ENCODE results near the gene GRAMD2A. TPM values are rescaled to one million over a fixed set of nuclear protein-coding genes. Genes with fewer than 3 reads are reported as not detected.
A peak's percentile ranks its signal among the peaks of the same experiment; 100 is the strongest.

Gene GRAMD2A
- total RNA-seq, 8 experiments from 2014 or later, result 0.13 to 2.3 (median 0.69) TPM

- Histone ChIP-seq H3K4me1 (replicated peaks in 1 of 2) (no peaks in the 10 kb centered on the region), H3K4me3 (peak overlapping the region in 2 of 5 donors; percentile 35 to 43), H3K27ac (no peak overlapping the region)
- in situ Hi-C loops (cut with MboI; ENCODE audit: low pct_unique_long_range_greater_than_20kb in 2 of 9, low sequenced_read_pairs in 9 of 9, unreplicated experiment in 9 of 9), result no loop called here
- ATAC-seq (replicated peaks in 6 of 8), result no peak
- 13 to 100% (median 32%) methylated on average over 1 to 9 of the region's 13 CpGs; no CpG with 5 or more reads in 5 of the 10 experiments for WGBS, 10 experiments
These were observed 1.1 kb downstream of the GRAMD2A start for GRCh38 chr15:72196409-72197040.

GRCh38 chr15:72195101-72195511 lies 2.5 kb downstream of the GRAMD2A start:
- ATAC-seq (replicated peaks in 6 of 8), result no peak
- H3K27ac ChIP-seq, result no peak overlapping the region
- no peak overlapping the region for H3K4me3 ChIP-seq
- no peaks in the 10 kb centered on the region for H3K4me1 ChIP-seq (replicated peaks in 1 of 2)
- in situ Hi-C loops (cut with MboI; ENCODE audit: low pct_unique_long_range_greater_than_20kb in 2 of 9, low sequenced_read_pairs in 9 of 9, unreplicated experiment in 9 of 9), result no loop called here
- 20 to 100% (median 68%) methylated on average over 1 to 5 of the region's 6 CpGs; no CpG with 5 or more reads in 4 of the 10 experiments for WGBS, 10 experiments

GRCh38 chr15:72193836-72194396 lies 3.7 kb downstream of the GRAMD2A start:
- in situ Hi-C loops (cut with MboI; ENCODE audit: low pct_unique_long_range_greater_than_20kb in 2 of 9, low sequenced_read_pairs in 9 of 9, unreplicated experiment in 9 of 9), result no loop called here
- Histone ChIP-seq H3K27ac (no peak overlapping the region), H3K4me1 (replicated peaks in 1 of 2) (no peaks in the 10 kb centered on the region), H3K4me3 (no peak overlapping the region)
- 8 to 100% (median 50%) methylated on average over 2 to 6 of the region's 8 CpGs; no CpG with 5 or more reads in 1 of the 10 experiments for WGBS, 10 experiments
- no peak for ATAC-seq (replicated peaks in 6 of 8)

- ATAC-seq (replicated peaks in 6 of 8), result no peak
- in situ Hi-C loops (cut with MboI; ENCODE audit: low pct_unique_long_range_greater_than_20kb in 2 of 9, low sequenced_read_pairs in 9 of 9, unreplicated experiment in 9 of 9), result no loop called here
- Histone ChIP-seq H3K4me3 (no peak overlapping the region), H3K4me1 (replicated peaks in 1 of 2) (no peaks in the 10 kb centered on the region), H3K27ac (no peak overlapping the region)
- WGBS, 10 experiments, result 11 to 93% (median 80%) methylated on average over 2 to 3 of the region's 3 CpGs; no CpG with 5 or more reads in 1 of the 10 experiments
These were observed 5.2 kb downstream of the GRAMD2A start for GRCh38 chr15:72192416-72192815.

GRCh38 chr15:72189250-72189902 lies 8.2 kb downstream of the GRAMD2A start:
- Histone ChIP-seq H3K27ac (no peak overlapping the region), H3K4me1 (replicated peaks in 1 of 2) (no peaks in the 10 kb centered on the region), H3K4me3 (no peak overlapping the region)
- in situ Hi-C loops (cut with MboI; ENCODE audit: low pct_unique_long_range_greater_than_20kb in 2 of 9, low sequenced_read_pairs in 9 of 9, unreplicated experiment in 9 of 9), result no loop called here
- WGBS, 10 experiments, result 60 to 100% (median 83%) methylated on average over 1 to 2 of the region's 2 CpGs; no CpG with 5 or more reads in 3 of the 10 experiments
- no peak for ATAC-seq (replicated peaks in 6 of 8)

GRCh38 chr15:72184165-72184811 lies 13.3 kb downstream of the GRAMD2A start:
- H3K4me3 ChIP-seq, result no peak overlapping the region
- no peak overlapping the region for H3K27ac ChIP-seq
- WGBS, 10 experiments, result 0 to 100% (median 0%) methylated on average over 1 to 7 of the region's 34 CpGs; no CpG with 5 or more reads in 4 of the 10 experiments
- in situ Hi-C loops (cut with MboI; ENCODE audit: low pct_unique_long_range_greater_than_20kb in 2 of 9, low sequenced_read_pairs in 9 of 9, unreplicated experiment in 9 of 9), result no loop called here
- peaks cover 5 to 13% of the 10 kb centered on the region in 2 donors for H3K4me1 ChIP-seq (replicated peaks in 1 of 2)
- ATAC-seq (replicated peaks in 6 of 8), result peak; percentile 59 to 97 (median 72)

- Histone ChIP-seq H3K4me1 (replicated peaks in 1 of 2) (peaks cover 5 to 13% of the 10 kb centered on the region in 2 donors), H3K4me3 (no peak overlapping the region), H3K27ac (no peak overlapping the region)
- ATAC-seq (replicated peaks in 6 of 8), result peak in 3 of 8 experiments; percentile 7 to 21 (median 8)
- 6 to 100% (median 43%) methylated on average over 1 to 7 of the region's 12 CpGs; no CpG with 5 or more reads in 3 of the 10 experiments for WGBS, 10 experiments
- in situ Hi-C loops (cut with MboI; ENCODE audit: low pct_unique_long_range_greater_than_20kb in 2 of 9, low sequenced_read_pairs in 9 of 9, unreplicated experiment in 9 of 9), result no loop called here
These were observed 13.8 kb downstream of the GRAMD2A start for GRCh38 chr15:72183781-72184164.

GRCh38 chr15:72182673-72183072 lies 14.9 kb downstream of the GRAMD2A start:
- Histone ChIP-seq H3K27ac (no peak overlapping the region), H3K4me3 (no peak overlapping the region), H3K4me1 (replicated peaks in 1 of 2) (peaks cover 5 to 13% of the 10 kb centered on the region in 2 donors)
- in situ Hi-C loops (cut with MboI; ENCODE audit: low pct_unique_long_range_greater_than_20kb in 2 of 9, low sequenced_read_pairs in 9 of 9, unreplicated experiment in 9 of 9), result no loop called here
- peak in 2 of 8 experiments; percentile 18 to 57 for ATAC-seq (replicated peaks in 6 of 8)
- WGBS, 10 experiments, result 50 to 100% (median 80%) methylated on average over 1 to 3 of the region's 3 CpGs; no CpG with 5 or more reads in 4 of the 10 experiments

GRCh38 chr15:72182244-72182643 lies 15.3 kb downstream of the GRAMD2A start:
- in situ Hi-C loops (cut with MboI; ENCODE audit: low pct_unique_long_range_greater_than_20kb in 2 of 9, low sequenced_read_pairs in 9 of 9, unreplicated experiment in 9 of 9), result no loop called here
- ATAC-seq (replicated peaks in 6 of 8), result no peak
- peaks cover 5 to 13% of the 10 kb centered on the region in 2 donors for H3K4me1 ChIP-seq (replicated peaks in 1 of 2)
- 70 to 100% (median 94%) methylated on average over 1 to 3 of the region's 3 CpGs for WGBS, 10 experiments
- H3K4me3 ChIP-seq, result no peak overlapping the region
- H3K27ac ChIP-seq, result no peak overlapping the region

- in situ Hi-C loops (cut with MboI; ENCODE audit: low pct_unique_long_range_greater_than_20kb in 2 of 9, low sequenced_read_pairs in 9 of 9, unreplicated experiment in 9 of 9), result no loop called here
- H3K4me3 ChIP-seq, result no peak overlapping the region
- WGBS, 10 experiments, result 49 to 100% (median 89%) methylated on average over 1 to 3 of the region's 5 CpGs; no CpG with 5 or more reads in 5 of the 10 experiments
- ATAC-seq (replicated peaks in 6 of 8), result no peak
- peaks cover 5 to 13% of the 10 kb centered on the region in 2 donors for H3K4me1 ChIP-seq (replicated peaks in 1 of 2)
- H3K27ac ChIP-seq, result no peak overlapping the region
These were observed 16.7 kb downstream of the GRAMD2A start for GRCh38 chr15:72180761-72181324.

GRCh38 chr15:72179950-72180581 lies 17.5 kb downstream of the GRAMD2A start:
- WGBS, 10 experiments, result 20 to 100% (median 63%) methylated on average over 2 to 8 of the region's 16 CpGs; no CpG with 5 or more reads in 3 of the 10 experiments
- no peak overlapping the region for H3K27ac ChIP-seq
- no peak overlapping the region for H3K4me3 ChIP-seq
- peaks cover 5 to 13% of the 10 kb centered on the region in 2 donors for H3K4me1 ChIP-seq (replicated peaks in 1 of 2)
- ATAC-seq (replicated peaks in 6 of 8), result peak in 5 of 8 experiments; percentile 49 to 68 (median 51)
- in situ Hi-C loops (cut with MboI; ENCODE audit: low pct_unique_long_range_greater_than_20kb in 2 of 9, low sequenced_read_pairs in 9 of 9, unreplicated experiment in 9 of 9), result no loop called here

GRCh38 chr15:72178976-72179585 lies 18.5 kb downstream of the GRAMD2A start:
- in situ Hi-C loops (cut with MboI; ENCODE audit: low pct_unique_long_range_greater_than_20kb in 2 of 9, low sequenced_read_pairs in 9 of 9, unreplicated experiment in 9 of 9), result no loop called here
- WGBS, 10 experiments, result 60 to 100% (median 85%) methylated on average over 1 to 5 of the region's 13 CpGs; no CpG with 5 or more reads in 4 of the 10 experiments
- H3K27ac ChIP-seq, result no peak overlapping the region
- no peak for ATAC-seq (replicated peaks in 6 of 8)
- no peak overlapping the region for H3K4me3 ChIP-seq
- peaks cover 5 to 13% of the 10 kb centered on the region in 2 donors for H3K4me1 ChIP-seq (replicated peaks in 1 of 2)
